HCT116 (cell line): Measurements from ENCODE around the gene YKT6. TPM values are rescaled to one million over a fixed set of nuclear protein-coding genes. Genes with fewer than 3 reads are reported as not detected.

ENCODE experiments used
- ATAC-seq: fragments of 200-7000 bp; cut with Tn5 transposase; 2 replicates; pipeline ENCODE4 v1.9.1; 2020; ENCODE audit warnings: mild to moderate bottlenecking, moderate library complexity
- BruUV-seq: library from RNA; stranded (reverse); fragments of 400-500 nt; replicated peaks from 2 replicates; lab custom pipeline; 2021; lab: Mats Ljungman, UMichigan
- CTCF ChIA-PET: fragments of 300-600 bp; sonication (Branson Sonifier 250); formaldehyde crosslinking; loops from one replicate; lab custom pipeline; 2021; ENCODE audit warnings: antibody characterized with exemption; lab: Charles Lee
- POLR2A ChIA-PET: fragments of 300-600, 350-600 bp; sonication (Branson Sonifier 250); formaldehyde crosslinking; loops from one replicate; lab custom pipeline; 2021; ENCODE audit warnings: antibody characterized with exemption; lab: Charles Lee
- RAD21 ChIA-PET, 2 experiments: fragments of 300-600 bp; sonication (Branson Sonifier 250); formaldehyde crosslinking; loops; one replicate each; lab custom pipeline; 2023; ENCODE audit warnings: low total read pairs in 2 of 2; ENCODE audit not compliant: uncharacterized antibody in 2 of 2, unreplicated experiment in 2 of 2, low non-redundant PET in 1 of 2; lab: Charles Lee
- DNase-seq: peaks from one replicate; pipeline ENCODE4 v3.0.0-alpha.2; 2010; ENCODE audit warnings: low read depth, low spot score
- H2AFZ ChIP-seq: fragments of 200-600 bp; shearing (Covaris generic), sonication (generic); 2 replicates; pipeline ENCODE4 v1.6.1; 2017; ENCODE audit warnings: low read depth, mixed run types, mixed read lengths, antibody characterized with exemption, low read length; ENCODE audit not compliant: poor library complexity, severe bottlenecking
- H3K27ac ChIP-seq: 2 replicates; pipeline ENCODE4 v1.5.1; 2012; ENCODE audit warnings: low read depth, low read length
- H3K27me3 ChIP-seq: fragments of 200-600 bp; sonication (generic); 2 replicates; pipeline ENCODE4 v1.6.1; 2016; ENCODE audit warnings: mixed run types, low read length, mixed read lengths; ENCODE audit not compliant: insufficient read depth
- H3K36me3 ChIP-seq, 2 experiments: fragments of 200-500 bp in 1 of 2; fragments of 200-600 bp in 1 of 2; sonication (Bioruptor generic) in 1 of 2; sonication (generic) in 1 of 2; 2 replicates each; pipeline versions ENCODE4 v1.5.1 to v1.6.1; 2014 to 2016; ENCODE audit warnings: low read length in 2 of 2, inconsistent platforms in 1 of 2, mixed read lengths in 1 of 2, mixed run types in 1 of 2; ENCODE audit not compliant: insufficient read depth in 2 of 2, control insufficient read depth in 1 of 2
- H3K4me1 ChIP-seq, 2 experiments: fragments of 200-600 bp in 1 of 2; sonication (generic) in 1 of 2; 2 replicates each; pipeline versions ENCODE4 v1.5.1 to v1.6.1; 2012 to 2017; ENCODE audit warnings: low read length in 2 of 2, inconsistent platforms in 1 of 2, mild to moderate bottlenecking in 1 of 2, mixed read lengths in 1 of 2, mixed run types in 1 of 2, moderate library complexity in 1 of 2; ENCODE audit not compliant: insufficient read depth in 2 of 2, control insufficient read depth in 1 of 2
- H3K4me2 ChIP-seq: fragments of 200-600 bp; sonication (generic); 2 replicates; pipeline ENCODE4 v1.6.1; 2017; ENCODE audit warnings: mixed run types, low read length, mixed read lengths
- H3K4me3 ChIP-seq, 2 experiments: fragments of 200-600 bp in 1 of 2; sonication (generic) in 1 of 2; replicated peaks in 1 of 2; 2 replicates each; pipeline ENCODE4 v1.5.1; 2011 to 2016; ENCODE audit warnings: low read length in 2 of 2, control low read depth in 1 of 2, low read depth in 1 of 2, mild to moderate bottlenecking in 1 of 2, mixed read lengths in 1 of 2, mixed run types in 1 of 2
- H3K79me2 ChIP-seq: fragments of 200-600 bp; sonication (generic); 2 replicates; pipeline ENCODE4 v1.6.1; 2017; ENCODE audit warnings: mild to moderate bottlenecking, mixed run types, low read length, moderate library complexity, mixed read lengths; ENCODE audit not compliant: insufficient read depth
- H3K9ac ChIP-seq: fragments of 200-600 bp; sonication (generic); 2 replicates; pipeline ENCODE4 v1.6.1; 2016; ENCODE audit warnings: low read length, mixed read lengths
- H3K9me2 ChIP-seq: fragments of 200-600 bp; sonication (generic), shearing (Covaris generic); 2 replicates; pipeline ENCODE4 v1.6.1; 2017; ENCODE audit warnings: mixed run types, mild to moderate bottlenecking, moderate library complexity; ENCODE audit not compliant: insufficient read depth
- H3K9me3 ChIP-seq, 2 experiments: fragments of 200-500 bp in 1 of 2; fragments of 200-600 bp in 1 of 2; sonication (Bioruptor generic) in 1 of 2; sonication (generic) in 1 of 2; 2 replicates each; pipeline ENCODE4 v1.6.1; 2014 to 2017; ENCODE audit warnings: low read length in 2 of 2, mixed read lengths in 2 of 2, inconsistent platforms in 1 of 2, low read depth in 1 of 2, mild to moderate bottlenecking in 1 of 2, mixed run types in 1 of 2, moderate library complexity in 1 of 2; ENCODE audit not compliant: control insufficient read depth in 1 of 2, insufficient read depth in 1 of 2
- H4K20me1 ChIP-seq: fragments of 200-600 bp; sonication (generic), shearing (Covaris generic); 2 replicates; pipeline ENCODE4 v1.6.1; 2017; ENCODE audit warnings: mixed run types, mild to moderate bottlenecking, moderate library complexity; ENCODE audit not compliant: insufficient read depth
- CBX3 ChIP-seq: IDR thresholded peaks from 2 replicates; pipeline ENCODE4 v1.6.1; 2012; ENCODE audit warnings: low read depth
- CEBPB ChIP-seq: IDR thresholded peaks from 2 replicates; pipeline ENCODE4 v1.6.1; 2012; ENCODE audit warnings: low read depth
- EZH2 ChIP-seq: fragments of 200-600 bp; sonication (generic); IDR thresholded peaks from 2 replicates; pipeline ENCODE4 v1.6.1; 2017; ENCODE audit warnings: antibody characterized with exemption, mixed run types
- EZH2phosphoT487 ChIP-seq: fragments of 200-600 bp; IDR thresholded peaks from 2 replicates; pipeline ENCODE4 v1.6.1; 2018; ENCODE audit warnings: antibody characterized with exemption, borderline replicate concordance
- POLR2A ChIP-seq: IDR thresholded peaks from 2 replicates; pipeline ENCODE4 v1.7.0; 2011; ENCODE audit warnings: borderline replicate concordance; ENCODE audit not compliant: insufficient read depth, insufficient read length; ENCODE audit errors: extremely low read depth
- POLR2AphosphoS5 ChIP-seq: IDR thresholded peaks from 2 replicates; pipeline ENCODE4 v1.6.1; 2011; ENCODE audit warnings: mild to moderate bottlenecking, low read depth, low read length, moderate library complexity
- SIN3A ChIP-seq: IDR thresholded peaks from 2 replicates; pipeline ENCODE4 v1.6.1; 2012; ENCODE audit warnings: low read depth
- SP1 ChIP-seq: IDR thresholded peaks from 2 replicates; pipeline ENCODE4 v1.6.1; 2012; ENCODE audit warnings: low read depth
- TCF7L2 ChIP-seq: IDR thresholded peaks from 2 replicates; pipeline ENCODE4 v1.7.0; 2011; ENCODE audit warnings: borderline replicate concordance, inconsistent platforms; ENCODE audit not compliant: insufficient read depth, insufficient read length; ENCODE audit errors: extremely low read depth
- YY1 ChIP-seq: IDR thresholded peaks from 2 replicates; pipeline ENCODE4 v1.6.1; 2011; ENCODE audit warnings: low read length, low read depth, moderate library complexity, mild to moderate bottlenecking; ENCODE audit not compliant: insufficient replicate concordance; ENCODE audit errors: extremely low read depth
- ZBTB33 ChIP-seq: IDR thresholded peaks from 2 replicates; pipeline ENCODE4 v1.6.1; 2011; ENCODE audit warnings: mild to moderate bottlenecking, low read length, moderate library complexity; ENCODE audit not compliant: insufficient replicate concordance; ENCODE audit errors: extremely low read depth
- intact Hi-C: fragments of 100-400 bp; cut with micrococcal nuclease; formaldehyde crosslinking; loops from 2 replicates; pipeline ENCODE4 v1.10.0; 2022
- total RNA-seq: library from RNA; stranded (reverse); gene quantifications from one replicate; pipeline ENCODE4 v1.2.1, GENCODE V29; 2021; ENCODE audit not compliant: unreplicated experiment

YKT6 gene
- total RNA-seq, 1 experiment from 2014 or later = 84.8 TPM

- H3K4me1 ChIP-seq = peaks cover 0 to 9% of the 10 kb centered on the region in 2 experiments; a peak in 2 of 4 replicates
- no peaks in the 10 kb centered on the region for H4K20me1 ChIP-seq
- H3K9me3 ChIP-seq = no peaks in the 10 kb centered on the region
- no peak overlapping the region for H3K9ac ChIP-seq
- no peak for ATAC-seq
- no peaks in the 10 kb centered on the region for H3K27me3 ChIP-seq
- no peak overlapping the region for H3K4me3 ChIP-seq
- H3K4me2 ChIP-seq = no peak overlapping the region
- DNase-seq = no peak
- TF ChIP-seq EZH2phosphoT487 (no peak), CBX3 (no peak), TCF7L2 (no peak), POLR2AphosphoS5 (no peak), EZH2 (no peak), SP1 (no peak), POLR2A (no peak), SIN3A (no peak)
- POLR2A ChIA-PET = no interaction called here
- H3K9me2 ChIP-seq = no peaks in the 10 kb centered on the region
- H3K27ac ChIP-seq = no peak overlapping the region
- H3K79me2 ChIP-seq = no peaks in the 10 kb centered on the region
- no TSS peak for BruUV-seq
- intact Hi-C loops = no loop called here
- no peaks in the 10 kb centered on the region for H3K36me3 ChIP-seq
- CTCF ChIA-PET = no interaction called here
- no peak overlapping the region for H2AFZ ChIP-seq
- RAD21 ChIA-PET = no interaction called here
Observed at GRCh38 chr7:44153948-44154335, 46.8 kb upstream of the YKT6 start.

GRCh38 chr7:44154703-44155102 lies 46.1 kb upstream of the YKT6 start:
- ATAC-seq (no peak), DNase-seq (no peak)
- RAD21 ChIA-PET = no interaction called here
- CTCF ChIA-PET = no interaction called here
- H3K9me3 ChIP-seq = no peaks in the 10 kb centered on the region
- TF ChIP-seq ZBTB33 (no peak), YY1 (no peak), CEBPB (no peak)
- POLR2A ChIA-PET = no interaction called here
- H3K36me3 ChIP-seq = no peaks in the 10 kb centered on the region
- no peak overlapping the region for H3K27ac ChIP-seq
- BruUV-seq = no TSS peak
- H3K79me2 ChIP-seq = no peaks in the 10 kb centered on the region
- no peaks in the 10 kb centered on the region for H3K9me2 ChIP-seq
- no peak overlapping the region for H2AFZ ChIP-seq
- no peaks in the 10 kb centered on the region for H4K20me1 ChIP-seq
- H3K4me3 ChIP-seq = no peak overlapping the region
- intact Hi-C loops = no loop called here
- no peaks in the 10 kb centered on the region for H3K27me3 ChIP-seq
- no peak overlapping the region for H3K4me2 ChIP-seq
- no peak overlapping the region for H3K9ac ChIP-seq
- H3K4me1 ChIP-seq = peaks cover 0 to 9% of the 10 kb centered on the region in 2 experiments; a peak in 2 of 4 replicates
